LNCAP (cell line): ENCODE results near the gene LCN6.

ENCODE experiments used
- TF ChIP-seq, protein P1 (sequence below): fragments of 450-650 bp; IDR thresholded peaks from 2 replicates; pipeline ENCODE4 v1.5.1; 2017; ENCODE audit warnings: mild to moderate bottlenecking

The LCN6 gene

DNA sequence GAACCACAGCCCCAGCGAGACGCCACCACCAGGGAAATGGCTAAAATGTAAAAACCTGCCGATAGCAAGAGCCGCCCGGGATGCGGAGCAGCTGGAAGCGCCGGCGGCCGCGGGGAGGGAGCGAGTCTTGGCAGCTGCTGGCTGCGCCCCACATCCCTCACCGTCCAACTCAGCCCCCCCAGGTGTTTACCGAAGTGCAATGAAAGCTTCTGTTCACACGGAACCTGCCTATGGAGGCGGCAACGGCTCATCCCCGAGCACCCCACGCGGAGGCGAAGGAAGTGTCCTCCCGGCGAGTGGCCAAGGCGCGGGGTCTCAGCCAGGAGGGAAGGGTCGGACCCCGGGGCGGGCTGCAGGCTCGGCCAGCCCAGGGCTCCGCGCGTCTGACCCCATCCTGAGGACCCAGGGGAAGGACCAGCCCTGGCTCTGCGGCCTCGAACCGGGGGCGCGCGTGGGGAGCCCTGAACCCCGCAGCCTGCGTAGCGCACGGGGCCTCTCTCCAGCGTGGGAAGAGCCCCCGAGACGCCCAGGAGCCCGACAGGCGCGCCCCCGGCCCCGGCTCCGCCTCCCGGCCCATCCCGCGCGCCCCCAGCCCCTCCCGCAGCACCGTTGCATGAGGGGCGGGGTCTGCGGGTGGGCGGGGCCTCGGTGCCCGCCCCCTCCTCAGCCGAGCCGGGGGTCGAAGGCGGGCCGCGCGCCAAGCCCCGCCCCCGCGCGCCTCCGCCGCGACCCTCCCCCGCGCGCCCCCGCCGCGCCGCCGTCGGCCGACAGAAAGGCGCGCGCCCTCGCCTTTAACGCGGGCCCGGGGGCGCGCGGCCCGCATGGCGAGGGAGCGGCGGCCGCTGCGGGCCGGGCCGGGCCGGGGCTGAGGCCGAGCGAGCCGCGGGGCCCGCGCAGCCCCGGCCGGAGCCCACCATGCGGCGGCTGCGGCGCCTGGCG is 36.3 kb downstream of the LCN6 start, which contains the start of gene DIPK1B:
TSS of gene DIPK1B (plus strand) at position 822 of the 939 bp plus-strand sequence. CDS start at position 916, 94 bp downstream.
- TF ChIP-seq, protein P1, sequence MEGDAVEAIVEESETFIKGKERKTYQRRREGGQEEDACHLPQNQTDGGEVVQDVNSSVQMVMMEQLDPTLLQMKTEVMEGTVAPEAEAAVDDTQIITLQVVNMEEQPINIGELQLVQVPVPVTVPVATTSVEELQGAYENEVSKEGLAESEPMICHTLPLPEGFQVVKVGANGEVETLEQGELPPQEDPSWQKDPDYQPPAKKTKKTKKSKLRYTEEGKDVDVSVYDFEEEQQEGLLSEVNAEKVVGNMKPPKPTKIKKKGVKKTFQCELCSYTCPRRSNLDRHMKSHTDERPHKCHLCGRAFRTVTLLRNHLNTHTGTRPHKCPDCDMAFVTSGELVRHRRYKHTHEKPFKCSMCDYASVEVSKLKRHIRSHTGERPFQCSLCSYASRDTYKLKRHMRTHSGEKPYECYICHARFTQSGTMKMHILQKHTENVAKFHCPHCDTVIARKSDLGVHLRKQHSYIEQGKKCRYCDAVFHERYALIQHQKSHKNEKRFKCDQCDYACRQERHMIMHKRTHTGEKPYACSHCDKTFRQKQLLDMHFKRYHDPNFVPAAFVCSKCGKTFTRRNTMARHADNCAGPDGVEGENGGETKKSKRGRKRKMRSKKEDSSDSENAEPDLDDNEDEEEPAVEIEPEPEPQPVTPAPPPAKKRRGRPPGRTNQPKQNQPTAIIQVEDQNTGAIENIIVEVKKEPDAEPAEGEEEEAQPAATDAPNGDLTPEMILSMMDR, result no peak

DNA sequence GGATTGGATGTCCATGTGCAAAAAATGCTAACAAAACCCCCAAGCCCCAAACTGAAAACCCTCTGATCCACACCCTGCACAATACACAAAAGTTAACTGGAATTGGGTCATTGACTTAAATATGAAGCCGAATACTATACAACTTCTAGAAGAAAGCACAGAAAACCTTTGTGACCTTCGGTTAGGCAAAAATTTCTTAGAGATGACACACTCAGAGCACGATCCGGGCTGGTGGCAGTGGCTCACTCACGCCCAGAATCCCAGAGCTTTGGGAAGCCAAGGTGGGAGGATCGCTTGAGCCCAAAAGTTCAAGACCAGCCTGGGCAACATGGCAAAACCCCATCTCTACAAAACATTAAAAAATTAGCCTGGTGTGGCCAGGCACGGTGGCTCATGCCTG is 37.8 kb downstream of the LCN6 start:
- TF ChIP-seq, protein P1, result no peak

DNA sequence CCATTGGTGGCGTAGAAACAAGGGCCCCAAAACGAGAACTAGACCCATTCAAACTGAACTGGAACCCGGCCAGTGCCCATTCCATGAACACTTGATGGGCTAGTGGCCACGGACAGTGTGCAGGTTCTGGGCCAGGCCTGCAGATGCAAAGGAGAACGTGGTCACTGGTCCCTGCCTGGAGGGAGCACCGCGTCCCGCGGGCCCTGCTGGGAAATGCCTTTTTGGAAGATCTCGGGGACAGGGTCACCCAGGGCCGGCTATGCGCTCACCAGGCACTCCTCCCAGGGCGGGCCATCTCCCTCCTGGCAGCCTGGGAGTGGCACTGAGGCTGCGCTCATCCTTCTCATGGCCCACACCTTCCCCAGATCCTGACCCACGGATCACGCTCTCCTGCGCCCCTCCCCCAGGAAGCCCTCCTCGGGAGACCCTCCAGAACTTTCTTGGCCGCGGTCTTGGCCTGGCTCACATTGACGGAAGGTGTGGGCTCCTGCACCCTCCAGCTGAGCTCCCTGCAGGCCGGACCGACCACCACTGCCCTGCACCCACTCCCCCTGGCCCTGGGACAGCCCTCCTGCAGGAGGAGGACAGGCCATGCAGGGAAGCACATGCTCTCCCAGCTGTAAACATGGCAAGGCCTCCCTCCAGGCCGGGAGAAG is 38.7 kb downstream of the LCN6 start:
- TF ChIP-seq, protein P1, result no peak

DNA sequence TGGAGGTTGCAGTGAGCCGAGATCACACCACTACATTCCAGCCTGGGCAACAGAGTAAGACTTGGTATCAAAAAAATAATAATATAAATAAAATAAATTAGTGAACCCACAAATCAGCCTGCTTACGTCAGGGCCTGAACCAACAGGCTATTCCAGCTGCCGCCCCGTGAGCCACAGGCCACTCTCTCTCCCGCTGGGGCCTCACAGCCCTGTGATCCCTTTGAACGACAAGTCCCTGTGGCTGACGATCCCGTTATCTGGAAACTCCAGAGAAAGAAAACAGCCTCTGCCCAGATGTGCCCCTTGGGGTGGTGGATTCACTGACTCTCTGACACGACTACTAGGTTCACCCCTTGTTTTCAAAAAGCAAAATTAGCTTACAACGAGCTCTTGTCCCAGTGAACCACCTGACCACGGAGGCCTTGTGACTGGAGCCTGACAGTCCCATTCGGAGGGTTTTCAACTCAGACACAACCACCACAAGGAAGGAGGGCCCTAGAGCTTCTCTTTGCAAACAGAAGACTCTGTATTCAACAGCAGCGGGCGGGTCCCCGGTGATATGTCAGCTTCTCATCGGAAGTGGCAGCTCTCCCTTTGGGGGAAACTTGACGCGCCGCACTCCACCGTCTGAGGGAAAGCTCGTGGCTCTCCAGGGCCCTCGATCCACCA is 40.3 kb downstream of the LCN6 start:
- TF ChIP-seq, protein P1, result no peak

DNA sequence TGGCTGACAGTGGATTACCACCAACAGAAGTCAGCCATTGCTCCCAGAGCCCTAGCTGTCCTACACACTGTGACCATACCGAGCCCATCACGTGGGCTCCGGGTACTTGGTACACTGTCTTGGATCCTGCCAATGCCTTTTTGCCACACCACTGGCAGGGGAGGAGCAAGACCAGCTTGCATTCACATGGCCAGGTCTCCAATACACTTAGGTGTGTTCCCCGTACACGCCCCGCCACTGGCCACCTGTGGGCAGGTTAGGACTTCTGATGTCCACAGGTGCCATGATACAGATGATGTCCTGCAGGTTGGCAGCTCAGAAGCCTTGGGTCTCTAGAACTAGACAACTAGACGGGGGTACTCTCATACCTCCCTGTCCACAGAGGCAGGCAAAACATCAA is 41.3 kb downstream of the LCN6 start:
- TF ChIP-seq, protein P1, result no peak

DNA sequence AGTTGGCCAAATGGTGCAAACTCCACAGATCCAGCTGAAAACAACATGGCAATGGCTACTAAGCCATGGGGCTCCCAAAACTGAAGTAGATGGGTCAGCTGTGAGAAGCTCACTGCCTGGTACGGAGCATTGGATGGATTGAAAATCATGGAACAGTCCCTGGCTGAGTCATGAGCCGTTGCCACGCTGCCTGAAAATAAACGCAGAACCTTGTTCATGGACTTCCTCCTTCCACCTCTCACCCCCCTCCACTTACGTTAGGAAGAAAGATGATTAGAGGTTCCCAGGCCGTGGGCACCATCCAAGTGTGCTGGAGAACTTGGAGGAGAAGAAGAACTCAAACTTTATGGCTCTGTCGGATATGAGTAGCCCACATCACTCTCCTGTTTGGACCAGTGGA is 42.8 kb downstream of the LCN6 start:
- TF ChIP-seq, protein P1, result no peak

DNA sequence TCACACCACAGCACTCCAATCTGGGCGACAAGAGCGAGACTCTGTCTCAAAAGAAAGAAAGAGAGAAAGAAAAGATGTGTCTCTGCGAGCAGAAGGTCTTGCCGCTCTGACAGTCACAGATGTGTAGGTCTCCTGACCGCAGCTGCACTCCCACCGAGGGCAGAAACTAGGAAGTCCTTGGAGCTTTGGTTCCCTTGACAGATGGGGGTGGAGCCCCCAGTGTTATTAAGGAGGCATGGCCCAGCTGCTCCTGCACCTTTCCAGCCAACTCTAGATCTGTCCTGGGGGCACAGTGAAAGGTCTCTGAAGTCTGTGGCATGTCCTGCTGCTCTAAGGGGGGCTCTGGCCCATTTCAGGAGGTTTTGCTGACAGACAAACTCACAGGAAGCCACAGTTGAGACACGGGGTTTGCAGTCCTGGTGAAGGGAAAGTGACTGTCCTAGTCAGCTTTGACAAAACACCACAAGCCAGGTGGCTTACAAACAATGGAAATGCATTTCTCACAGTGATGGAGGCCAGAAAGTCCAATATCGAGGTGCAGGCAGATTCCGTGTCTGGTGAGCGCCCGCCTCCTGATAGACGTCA is 45.0 kb downstream of the LCN6 start:
- TF ChIP-seq, protein P1, result no peak
